H54 (cell line): ENCODE data around the gene LRRFIP2.
"Not testable (repeated sequence)": the region's sequence is repeated elsewhere in the genome, so short reads cannot be mapped to it uniquely, and the experiment has no call there.

ENCODE experiments used
- DNase-seq: peaks from one replicate; pipeline ENCODE4 v3.0.0; 2011; ENCODE audit warnings: low spot score, mixed read lengths; ENCODE audit not compliant: insufficient read length
- FAIRE-seq: peaks from 3 replicates; lab custom pipeline; 2011; peaks lifted over from hg19 to GRCh38; lab: Jason Lieb, UNC
- POLR2A ChIP-seq: IDR thresholded peaks from 2 replicates; pipeline ENCODE4 v1.6.1; 2011; ENCODE audit warnings: low read depth, mild to moderate bottlenecking, low read length

The LRRFIP2 gene

GRCh38 chr3:37064747-37065146, 109.6 kb downstream of the LRRFIP2 start:
- DNase-seq (no peak), FAIRE-seq (no peak)
- no peak for TF ChIP-seq POLR2A

GRCh38 chr3:37058117-37058516, 116.3 kb downstream of the LRRFIP2 start:
- no peak for TF ChIP-seq POLR2A
- FAIRE-seq (no peak), DNase-seq (no peak)

- FAIRE-seq, result no peak
- no peak for TF ChIP-seq POLR2A
- no peak for DNase-seq
These were observed 117.6 kb downstream of the LRRFIP2 start for GRCh38 chr3:37056826-37057225.

GRCh38 chr3:37055077-37055476, 119.3 kb downstream of the LRRFIP2 start:
- not testable (repeated sequence) for DNase-seq, FAIRE-seq

- DNase-seq (peak; percentile 20), FAIRE-seq (peak; percentile 20)
- TF ChIP-seq POLR2A, result no peak
These were observed 120.0 kb downstream of the LRRFIP2 start for GRCh38 chr3:37054370-37054769.

GRCh38 chr3:37053753-37054152, 120.6 kb downstream of the LRRFIP2 start:
- FAIRE-seq (no peak), DNase-seq (no peak)
- TF ChIP-seq POLR2A, result no peak

- TF ChIP-seq POLR2A, result no peak
- DNase-seq (no peak), FAIRE-seq (no peak)
These were observed 121.0 kb downstream of the LRRFIP2 start for GRCh38 chr3:37053337-37053736.

GRCh38 chr3:37052860-37053259, 121.5 kb downstream of the LRRFIP2 start:
- TF ChIP-seq POLR2A, result no peak
- no peak for FAIRE-seq
- DNase-seq, result no peak

GRCh38 chr3:37050282-37050681, 124.1 kb downstream of the LRRFIP2 start:
- no peak for TF ChIP-seq POLR2A
- DNase-seq (no peak), FAIRE-seq (no peak)

GRCh38 chr3:37042712-37043111, 131.7 kb downstream of the LRRFIP2 start:
- not testable (repeated sequence) for DNase-seq, FAIRE-seq

GRCh38 chr3:37041546-37042195, 132.7 kb downstream of the LRRFIP2 start:
- FAIRE-seq (no peak), DNase-seq (no peak)
- no peak for TF ChIP-seq POLR2A

- FAIRE-seq, result no peak
- TF ChIP-seq POLR2A, result no peak
- no peak for DNase-seq
These were observed 134.2 kb downstream of the LRRFIP2 start for GRCh38 chr3:37040231-37040630.

- no peak for DNase-seq
- no peak for TF ChIP-seq POLR2A
- FAIRE-seq, result no peak
These were observed 135.1 kb downstream of the LRRFIP2 start for GRCh38 chr3:37039161-37039846.

- no peak for DNase-seq
- no peak for FAIRE-seq
- no peak for TF ChIP-seq POLR2A
These were observed 137.0 kb downstream of the LRRFIP2 start for GRCh38 chr3:37037352-37037751.

- no peak for DNase-seq
- no peak for FAIRE-seq
- TF ChIP-seq POLR2A, result no peak
These were observed 141.4 kb downstream of the LRRFIP2 start for GRCh38 chr3:37032961-37033360.

- TF ChIP-seq POLR2A, result no peak
- DNase-seq (no peak), FAIRE-seq (no peak)
These were observed 143.2 kb downstream of the LRRFIP2 start for GRCh38 chr3:37031096-37031682.
